Ureter (tissue), 1 donor: ENCODE data around the gene FUT7. TPM values are rescaled to one million over a fixed set of nuclear protein-coding genes. Genes with fewer than 3 reads are reported as not detected.
"Not testable (repeated sequence)": the region's sequence is repeated elsewhere in the genome, so short reads cannot be mapped to it uniquely, and the experiment has no call there.

Experiments used
- DNase-seq: peaks from one replicate; pipeline ENCODE4 v3.0.0-alpha.2; 2020; ENCODE audit warnings: low spot score
- total RNA-seq: library from RNA; stranded (reverse); gene quantifications from one replicate; pipeline ENCODE4 v1.2.4, GENCODE V29; 2023
- donor health status: DM: yes; HTN: yes; CAD: no.

The FUT7 gene
- total RNA-seq, 1 donor from 2014 or later = not detected

GRCh38 chr9:137033481-137033880, 1.6 kb upstream of the FUT7 start:
- DNase-seq = not testable (repeated sequence)

- DNase-seq = no peak
Measured at GRCh38 chr9:137032858-137033257, 970 bp upstream of the FUT7 start.

GRCh38 chr9:137030538-137031527, 1.1 kb downstream of the FUT7 start:
- DNase-seq = no peak

GRCh38 chr9:137030006-137030405, 1.9 kb downstream of the FUT7 start:
- no peak for DNase-seq

- DNase-seq = peak; percentile 73
Measured at GRCh38 chr9:137029058-137029936, 2.6 kb downstream of the FUT7 start.

- peak; percentile 68 for DNase-seq
Measured at GRCh38 chr9:137028263-137029057, 3.4 kb downstream of the FUT7 start.

- DNase-seq = no peak
Measured at GRCh38 chr9:137027369-137028262, 4.3 kb downstream of the FUT7 start, which contains the start of gene ABCA2. TSS of gene ABCA2 (minus strand) at chr9:137028237. CDS start at chr9:137028140, 97 bp downstream.

GRCh38 chr9:137026828-137027227, 5.1 kb downstream of the FUT7 start:
- DNase-seq = no peak

GRCh38 chr9:137026384-137026783, 5.5 kb downstream of the FUT7 start:
- no peak for DNase-seq

GRCh38 chr9:137025517-137025966, 6.3 kb downstream of the FUT7 start:
- peak; percentile 67 for DNase-seq

- no peak for DNase-seq
Measured at GRCh38 chr9:137023583-137023991, 8.3 kb downstream of the FUT7 start.

- no peak for DNase-seq
Measured at GRCh38 chr9:137023157-137023556, 8.7 kb downstream of the FUT7 start.

GRCh38 chr9:137022662-137023008, 9.3 kb downstream of the FUT7 start:
- DNase-seq = no peak

GRCh38 chr9:137021979-137022661, 9.8 kb downstream of the FUT7 start:
- no peak for DNase-seq

- DNase-seq = no peak
Measured at GRCh38 chr9:137021568-137021978, 10.3 kb downstream of the FUT7 start.

GRCh38 chr9:137020771-137021567, 10.9 kb downstream of the FUT7 start:
- DNase-seq = no peak

- DNase-seq = no peak
Measured at GRCh38 chr9:137019891-137020683, 11.8 kb downstream of the FUT7 start.
